Heart right ventricle (tissue), 16 donors: Measurements from ENCODE around the gene BICRA. TPM values are rescaled to one million over a fixed set of nuclear protein-coding genes. Genes with fewer than 3 reads are reported as not detected.
"Not testable (repeated sequence)": the region's sequence is repeated elsewhere in the genome, so short reads cannot be mapped to it uniquely, and the experiment has no call there.

Experiments
- ATAC-seq, 8 donors: fragments of 200-7000 bp; cut with Tn5 transposase; one replicate each; pipeline ENCODE4 v1.9.1; 2020; ENCODE audit warnings: mild to moderate bottlenecking in 8 of 8, moderate library complexity in 8 of 8, moderate number of reproducible peaks in 1 of 8
- DNase-seq, 2 donors: peaks; one replicate each; pipeline ENCODE4 v3.0.0-alpha.2; 2020
- H3K27ac ChIP-seq, 10 donors: fragments of 200-600 bp; sonication (generic) in 2 of 10; one replicate each; pipeline versions ENCODE4 v1.5.0 to v1.8.0; 2020 to 2022; ENCODE audit warnings: mild to moderate bottlenecking in 3 of 10
- H3K27me3 ChIP-seq, 7 donors: fragments of 200-600 bp; one replicate each; pipeline ENCODE4 v1.8.0; 2021 to 2022; ENCODE audit warnings: mild to moderate bottlenecking in 2 of 7
- H3K36me3 ChIP-seq, 9 donors: fragments of 200-600 bp; sonication (generic) in 1 of 9; one replicate each; pipeline versions ENCODE4 v1.5.0 to v1.8.0; 2020 to 2022; ENCODE audit warnings: mild to moderate bottlenecking in 2 of 9
- H3K4me1 ChIP-seq, 9 donors: fragments of 200-600 bp; sonication (generic) in 1 of 9; one replicate each; pipeline versions ENCODE4 v1.5.0 to v1.8.0; 2020 to 2022; ENCODE audit warnings: mild to moderate bottlenecking in 4 of 9
- H3K4me3 ChIP-seq, 10 donors: fragments of 200-600 bp; sonication (generic) in 2 of 10; one replicate each; pipeline versions ENCODE4 v1.5.0 to v1.8.0; 2020 to 2022; ENCODE audit warnings: mild to moderate bottlenecking in 7 of 10, moderate library complexity in 2 of 10
- H3K9me3 ChIP-seq, 11 donors: fragments of 200-600 bp in 10 of 11; sonication (generic) in 2 of 11; one replicate each; pipeline versions ENCODE4 v1.5.0 to v1.8.0; 2013 to 2022; ENCODE audit warnings: mild to moderate bottlenecking in 2 of 11, control low read depth in 1 of 11, moderate library complexity in 1 of 11
- CTCF ChIP-seq, 9 donors: fragments of 200-600 bp; sonication (generic) in 2 of 9; IDR thresholded peaks; one replicate each; pipeline versions ENCODE4 v1.5.0 to v1.8.0; 2021 to 2022; ENCODE audit warnings: antibody characterized with exemption in 9 of 9, mild to moderate bottlenecking in 5 of 9, moderate library complexity in 1 of 9
- WGBS, 2 donors: extraction: QIAGEN DNeasy Blood & Tissue Kit; methylation state at CpG; one replicate each; pipeline ENCODE4 v1.1.7; 2013; ENCODE audit warnings: inconsistent platforms in 1 of 2; 5-methylcytosine and 5-hydroxymethylcytosine counted together
- intact Hi-C, 10 donors: fragments of 100-400 bp; cut with DNase I; formaldehyde crosslinking; loops; one replicate each; pipeline versions ENCODE4 v1.11.1 to v1.14.2; 2022
- polyA plus RNA-seq, 2 donors: library from polyadenylated mRNA; stranded (reverse); fragments of 200-250 nt; gene quantifications; one replicate each; pipeline ENCODE4 v1.2.3, GENCODE V29; 2013
- total RNA-seq, 10 donors: library from RNA; stranded (reverse); fragmentation: NEBNext Ultra II Directional in 3 of 10; extraction: Animal tissue kit (Norgen Biotek cat#: 25700) in 3 of 10; gene quantifications; one replicate each; pipeline versions ENCODE4 v1.2.1 to v1.2.4, GENCODE V29; 2021 to 2023
- donor health status: Arrhythmogenic right ventricular cardiomyopathy.
- donor health status: ischemic (EF 13 %, LVEDD 7.1; RV severe dilation, severe dysfunction).
- donor health status: healthy with polysubstance abuse.
- donor health status: DM: no; HTN: yes; CAD: no.
- donor health status: DM: no; HTN: no; CAD: no.
- donor health status: ischemic (EF 25% LVEDD 6.9; RV normal size, moderate dysfunction).
- donor health status: ischemic (EF 25% LVEDD 5.7; RV mildly dilated, moderate dysfunction).
- donor health status: healthy.
- donor health status: DM: yes; HTN: yes; CAD: no.
- donor health status: Ischemic cardiomyopathy.
- donor health status: ischemic (EF 35%, LVEDD 5.7; RV mildly dilated, moderate dysfunction).
- donor health status: nonischemic (EF 11% LVEDD 7.7; RV severe dilation, severe dysfunction).
- donor health status: DM: yes; HTN: yes; CAD: no.
- donor health status: PGD.
- donor health status: ischemic (EF 29% LVEDD 5.4; RV normal size, mild dysfunction).
- donor health status: nonischemic (EF 23%, LVEDD 6.1; RV moderate dilation, normal function).

Gene BICRA
- total and polyA plus RNA-seq, 12 donors = 2.8 to 13.2 (median 8.9) TPM

DNA sequence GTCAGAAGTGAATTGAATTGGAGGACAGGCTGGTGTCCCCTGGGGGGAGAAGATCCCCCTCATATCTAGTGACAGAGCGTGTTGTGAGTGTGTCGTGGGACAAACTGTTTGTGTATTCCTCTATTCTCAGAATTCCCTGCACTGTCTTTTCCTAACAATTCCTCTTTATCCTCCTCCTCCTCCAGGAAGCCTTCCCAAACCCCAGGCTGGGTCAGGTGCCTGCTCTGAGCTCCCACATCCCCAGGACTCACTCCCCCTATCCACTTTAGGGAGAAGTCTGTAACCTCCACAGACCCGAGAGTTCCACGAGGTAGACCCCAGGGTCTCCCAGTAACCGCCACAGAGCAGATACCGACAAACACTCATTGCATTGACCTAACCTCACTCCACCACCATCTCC lies 15.1 kb upstream of the BICRA start:
- H3K4me3 ChIP-seq = no peak overlapping the region
- no peak overlapping the region for H3K27ac ChIP-seq
- peaks cover 0 to 3% (median 0%) of the 10 kb centered on the region in 11 donors for H3K9me3 ChIP-seq
- peaks cover 0 to 27% (median 7%) of the 10 kb centered on the region in 9 donors for H3K4me1 ChIP-seq
- no peak for TF ChIP-seq CTCF (IDR thresholded peaks at IDR 0.05)
- intact Hi-C loops = loop anchor here in 1 of 10 donors (10.0 kb wide), 1 partner anchor 49 kb away; no protein-coding TSS in a partner anchor
- no peak for ATAC-seq
- no peaks in the 10 kb centered on the region for H3K36me3 ChIP-seq
- no peak for DNase-seq
- H3K27me3 ChIP-seq = no peaks in the 10 kb centered on the region
- WGBS, 2 donors = 82 to 83% methylated on average over 6 of the region's 6 CpGs

DNA sequence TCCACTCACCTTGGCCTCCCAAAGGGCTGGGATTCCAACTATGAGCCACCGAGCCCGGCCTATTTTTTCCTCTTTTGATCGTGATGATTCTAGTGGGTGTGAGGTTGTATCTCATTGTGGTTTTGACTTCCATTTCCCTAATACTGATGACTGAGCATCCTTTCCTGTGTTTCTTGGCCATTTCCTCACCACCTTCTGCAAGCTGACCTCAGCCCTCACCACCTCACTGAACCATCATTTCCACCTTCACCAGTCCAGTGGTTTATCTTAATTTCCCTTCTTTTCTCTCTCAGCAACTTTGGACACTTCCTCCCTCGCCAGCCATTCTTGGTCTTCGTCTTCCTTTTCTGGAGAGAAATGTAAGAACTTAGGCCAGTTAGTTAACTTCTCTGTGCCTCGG lies 13.0 kb upstream of the BICRA start:
- intact Hi-C loops = loop anchor here in 3 of 10 donors (5.0 to 10.0 kb wide), 3 partner anchors 51 to 159 kb away; no protein-coding TSS in a partner anchor
- Histone ChIP-seq H3K27ac (peak overlapping the region in 1 of 10 donors; percentile 64), H3K4me3 (no peak overlapping the region), H3K4me1 (peaks cover 2 to 43% (median 20%) of the 10 kb centered on the region in 9 donors), H3K9me3 (no peaks in the 10 kb centered on the region), H3K36me3 (no peaks in the 10 kb centered on the region), H3K27me3 (no peaks in the 10 kb centered on the region)
- DNase-seq (no peak), ATAC-seq (no peak)
- TF ChIP-seq CTCF (IDR thresholded peaks at IDR 0.05) = no peak
- 67 to 80% methylated on average over 6 of the region's 6 CpGs for WGBS, 2 donors

DNA sequence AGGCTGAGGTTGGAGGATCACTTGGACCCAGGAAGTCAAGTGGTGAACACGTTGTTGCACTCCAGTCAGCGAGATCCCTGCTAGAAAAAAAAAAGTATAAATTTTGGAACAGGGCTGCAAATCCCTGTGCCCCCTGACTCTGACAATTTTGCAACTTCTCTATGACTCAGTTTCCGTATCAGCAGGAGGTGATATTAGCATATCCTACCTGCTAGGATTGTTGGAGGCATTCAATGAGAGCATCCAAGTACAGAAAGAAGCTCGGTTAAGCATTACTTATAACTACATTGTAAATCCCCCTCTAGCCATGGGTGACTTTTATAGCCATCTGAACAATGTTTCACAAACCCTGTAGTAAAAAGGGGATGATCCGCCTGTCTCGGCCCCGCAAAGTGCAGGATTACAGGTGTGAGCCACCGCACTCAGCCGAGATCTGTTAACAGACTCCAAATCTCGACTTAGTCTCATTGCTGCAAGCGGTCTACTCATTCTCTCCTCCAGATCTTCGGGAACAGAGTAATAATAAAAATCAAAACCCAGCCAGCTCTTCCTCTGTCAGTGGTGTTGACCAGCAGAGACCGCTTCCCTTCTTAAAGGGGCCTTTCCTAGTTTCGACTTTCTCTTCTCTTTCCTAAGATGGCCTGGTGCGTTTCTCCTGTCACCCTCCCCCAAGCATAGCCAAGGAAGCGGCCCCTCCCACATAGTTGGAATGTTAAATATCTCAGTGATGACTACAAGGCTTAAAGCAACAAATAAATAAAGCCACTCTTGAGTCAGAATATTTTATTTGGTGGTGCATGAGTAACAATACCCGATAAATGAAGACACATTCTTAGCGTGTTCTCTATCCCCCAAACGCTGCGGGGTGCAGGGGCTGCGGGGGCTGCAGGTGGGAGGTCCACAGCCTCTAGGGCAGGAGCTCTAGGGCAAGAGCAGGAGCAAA lies 10.3 kb upstream of the BICRA start:
- intact Hi-C loops = loop anchor here in 3 of 10 donors (5.0 to 10.0 kb wide), 3 partner anchors 54 to 161 kb away; no protein-coding TSS in a partner anchor

DNA sequence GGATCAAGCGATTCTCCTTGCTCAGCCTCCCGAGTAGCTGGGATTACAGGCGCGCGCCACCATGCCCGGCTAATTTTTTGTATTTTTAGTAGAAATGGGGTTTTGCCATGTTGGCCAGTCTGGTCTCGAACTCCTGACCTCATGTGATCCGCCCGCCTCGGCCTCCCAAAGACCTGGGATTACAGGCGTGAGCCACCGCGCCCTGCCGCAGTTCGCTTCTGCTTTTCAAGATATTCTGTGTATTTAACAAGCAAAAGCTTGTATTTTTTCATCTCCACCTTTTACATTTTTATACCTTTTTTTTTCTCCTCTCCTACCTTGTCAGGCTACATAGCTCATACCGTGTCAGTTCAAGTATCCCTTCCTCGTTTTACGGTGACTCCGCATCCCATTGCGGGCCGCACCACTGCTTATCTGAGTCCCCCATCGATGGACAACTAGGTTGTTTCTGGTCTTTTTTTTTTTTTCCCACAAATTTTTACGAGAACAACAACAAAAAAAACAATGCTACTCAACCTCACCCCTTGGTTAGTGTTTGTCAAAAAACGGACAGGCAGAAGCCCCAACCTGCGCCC lies 9.2 kb upstream of the BICRA start:
- 35 to 38% methylated on average over 25 of the region's 25 CpGs for WGBS, 2 donors

More for the DNA sequence above, 10.3 kb upstream of the BICRA start:
- DNase-seq (peak in 1 of 2 donors; percentile 60), ATAC-seq (peak in 5 of 8 donors; percentile 18 to 51 (median 37))
- no peaks in the 10 kb centered on the region for H3K9me3 ChIP-seq
- H3K36me3 ChIP-seq = no peaks in the 10 kb centered on the region
- TF ChIP-seq CTCF (IDR thresholded peaks at IDR 0.05) = no peak
- H3K4me3 ChIP-seq = peak overlapping the region in 8 of 10 donors; percentile 14 to 73 (median 51)
- peak overlapping the region; percentile 30 to 92 (median 78) for H3K27ac ChIP-seq
- 18 to 19% methylated on average over 21 of the region's 21 CpGs for WGBS, 2 donors
- peaks cover 2 to 50% (median 22%) of the 10 kb centered on the region in 9 donors for H3K4me1 ChIP-seq
- no peaks in the 10 kb centered on the region for H3K27me3 ChIP-seq

More for the DNA sequence above, 9.2 kb upstream of the BICRA start:
- Histone ChIP-seq H3K4me3 (peak overlapping the region in 9 of 10 donors; percentile 24 to 73 (median 63)), H3K4me1 (peaks cover 2 to 50% (median 22%) of the 10 kb centered on the region in 9 donors), H3K27ac (peak overlapping the region in 8 of 10 donors; percentile 12 to 92 (median 82))
- not testable (repeated sequence) for ATAC-seq, H3K36me3 ChIP-seq, H3K9me3 ChIP-seq, DNase-seq, H3K27me3 ChIP-seq
- intact Hi-C loops = loop anchor here (1.0 to 10.0 kb wide), 9 partner anchors 55 to 162 kb away; partner anchors contain the start of gene NAPA (in 5 of the 10)
